Activated T-helper 1 cell treated with anti-CD3 and anti-CD28 coated beads, Interleukin-12 subunit alpha, Interleukin-12 subunit beta, Interleukin-2, Interleukin-4 antibody, amounts not matched to agents 30 ng/mL and 10 ng/mL and 1 ng/mL, durations not matched to agents 14 hours and 24 hours and 36 hours (primary cell): ENCODE data around the gene SRPRB. TPM values are rescaled to one million over a fixed set of nuclear protein-coding genes. Genes with fewer than 3 reads are reported as not detected.

ENCODE experiments used
- DNase-seq: peaks from one replicate; pipeline ENCODE4 v3.0.0; 2021; ENCODE audit warnings: low spot score
- H3K27ac Mint-ChIP-seq: one replicate; pipeline ENCODE4 v1.8.0; 2021; ENCODE audit warnings: mild to moderate bottlenecking, mixed read lengths
- H3K27me3 Mint-ChIP-seq: one replicate; pipeline ENCODE4 v1.8.0; 2022; ENCODE audit warnings: mild to moderate bottlenecking, moderate library complexity, mixed read lengths; ENCODE audit not compliant: insufficient read depth
- H3K36me3 Mint-ChIP-seq: one replicate; pipeline ENCODE4 v1.8.0; 2021; ENCODE audit warnings: low read depth, mixed read lengths
- H3K4me1 Mint-ChIP-seq: one replicate; pipeline ENCODE4 v1.8.0; 2021; ENCODE audit warnings: low read depth, mixed read lengths
- H3K4me3 Mint-ChIP-seq: one replicate; pipeline ENCODE4 v1.8.0; 2021; ENCODE audit warnings: mild to moderate bottlenecking, moderate library complexity, mixed read lengths
- H3K9me3 Mint-ChIP-seq: one replicate; pipeline ENCODE4 v1.8.0; 2021; ENCODE audit warnings: mixed read lengths
- intact Hi-C: fragments of 100-400 bp; cut with micrococcal nuclease; formaldehyde crosslinking; loops from one replicate; pipeline ENCODE4 v1.15.1; 2024
- total RNA-seq: library from RNA; stranded (reverse); gene quantifications from 2 replicates; pipeline ENCODE4 v1.2.3, GENCODE V29; 2022

Gene SRPRB
- total RNA-seq, 1 donor from 2014 or later, result 115 TPM

DNA sequence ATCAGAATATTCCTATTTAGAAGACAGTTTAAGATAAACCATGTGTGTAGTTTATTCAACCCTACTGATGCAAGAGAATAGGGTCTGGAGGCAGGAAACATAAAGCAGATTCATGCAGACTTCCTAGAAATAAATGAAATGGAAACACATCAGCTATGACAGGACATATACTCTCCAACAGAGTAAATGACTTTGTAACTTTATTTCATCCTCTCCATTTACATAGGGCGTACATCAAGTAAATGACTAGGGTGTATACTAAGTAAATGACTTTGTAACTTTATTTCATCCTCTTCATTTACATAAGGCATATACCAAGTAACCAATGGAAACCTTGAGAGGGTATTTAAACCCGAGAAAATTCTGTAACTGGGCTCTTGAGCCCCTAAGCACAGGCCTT, 17.6 kb upstream of the SRPRB start:
- H3K27me3 Mint-ChIP-seq, result peaks cover 6% of the 10 kb centered on the region
- intact Hi-C loops, result no loop called here
- DNase-seq, result no peak
- H3K27ac Mint-ChIP-seq, result no peak overlapping the region
- H3K9me3 Mint-ChIP-seq, result peaks cover 23% of the 10 kb centered on the region
- H3K4me1 Mint-ChIP-seq, result no peaks in the 10 kb centered on the region
- no peak overlapping the region for H3K4me3 Mint-ChIP-seq
- H3K36me3 Mint-ChIP-seq, result peaks cover 2% of the 10 kb centered on the region

DNA sequence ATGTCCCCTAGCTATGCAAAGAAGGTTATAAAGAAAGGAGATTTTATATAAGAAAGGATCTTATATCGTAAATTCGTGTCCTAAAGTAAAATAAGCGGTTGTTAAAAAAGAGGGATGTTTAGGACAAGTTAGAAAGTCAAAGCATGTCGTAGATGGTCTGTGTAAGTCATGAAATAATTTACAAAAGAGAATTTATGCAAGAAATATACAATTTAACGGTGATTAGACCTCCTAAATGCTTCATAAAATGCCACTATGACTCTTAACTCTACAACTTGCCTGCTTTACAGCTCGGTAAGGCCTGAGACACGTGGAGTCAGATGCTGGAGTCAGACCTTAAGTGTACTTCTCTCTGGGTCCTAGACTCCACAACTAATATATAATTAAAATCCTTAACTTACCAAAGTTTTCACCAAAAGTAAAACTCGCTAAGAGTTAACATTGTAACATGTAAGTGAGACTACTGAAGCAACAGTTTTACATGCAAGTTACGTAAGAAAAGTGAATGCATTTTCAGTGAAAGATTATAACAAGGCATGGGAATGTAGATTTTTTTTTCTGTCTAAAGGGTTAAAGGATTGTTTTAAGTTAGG, 13.3 kb upstream of the SRPRB start:
- no peaks in the 10 kb centered on the region for H3K27me3 Mint-ChIP-seq
- intact Hi-C loops, result no loop called here
- no peaks in the 10 kb centered on the region for H3K4me1 Mint-ChIP-seq
- no peak overlapping the region for H3K27ac Mint-ChIP-seq
- no peak overlapping the region for H3K4me3 Mint-ChIP-seq
- no peak for DNase-seq
- peaks cover 2% of the 10 kb centered on the region for H3K36me3 Mint-ChIP-seq
- H3K9me3 Mint-ChIP-seq, result peaks cover 25% of the 10 kb centered on the region

GRCh38 chr3:133797396-133798105, 8.1 kb upstream of the SRPRB start:
- Mint-ChIP-seq H3K27ac (no peak overlapping the region), H3K4me1 (no peaks in the 10 kb centered on the region), H3K36me3 (peaks cover 2% of the 10 kb centered on the region), H3K9me3 (peaks cover 7% of the 10 kb centered on the region), H3K27me3 (peaks cover 21% of the 10 kb centered on the region), H3K4me3 (no peak overlapping the region)
- DNase-seq, result no peak
- intact Hi-C loops, result no loop called here

DNA sequence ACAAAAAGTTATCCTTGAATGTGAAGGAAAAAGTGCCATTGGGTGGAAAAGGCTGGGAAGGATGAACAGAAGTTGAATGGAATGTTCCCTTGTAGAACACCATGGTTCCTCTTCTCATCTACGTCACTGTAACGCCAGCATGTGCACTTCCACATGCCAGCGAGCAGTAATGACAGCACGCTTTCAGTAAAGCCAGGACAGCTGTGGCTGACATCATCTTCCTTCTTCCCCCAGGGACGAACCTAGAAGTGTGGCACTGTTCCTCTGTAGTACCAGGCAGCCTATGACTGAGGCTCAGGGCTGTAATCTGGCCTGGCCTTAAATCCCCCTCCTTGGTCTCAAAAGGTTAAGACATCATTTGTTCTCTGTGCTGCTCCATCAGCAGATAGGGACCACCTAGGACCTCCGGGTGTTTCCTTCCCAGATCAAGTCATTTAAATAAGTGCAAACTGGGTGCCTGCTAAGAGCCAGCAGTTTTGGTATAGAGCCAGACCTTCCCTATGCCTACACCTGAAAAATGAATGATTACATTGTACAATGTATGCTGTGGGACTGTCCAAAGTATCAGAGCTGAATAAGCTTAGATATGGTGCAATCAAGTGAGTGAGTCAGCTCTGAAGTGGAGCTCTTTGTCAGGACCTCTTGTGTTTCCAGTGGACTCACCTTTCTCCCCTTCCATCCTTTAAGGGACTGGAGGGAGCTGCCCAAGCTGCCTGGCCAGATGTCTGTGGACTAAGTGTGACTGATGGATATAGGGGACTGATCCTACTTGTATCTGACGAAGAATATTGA, 5.6 kb upstream of the SRPRB start:
- Mint-ChIP-seq H3K27ac (no peak overlapping the region), H3K9me3 (no peaks in the 10 kb centered on the region), H3K4me1 (peaks cover 1% of the 10 kb centered on the region), H3K36me3 (no peaks in the 10 kb centered on the region), H3K4me3 (no peak overlapping the region), H3K27me3 (peaks cover 25% of the 10 kb centered on the region)
- DNase-seq, result no peak
- intact Hi-C loops, result no loop called here

DNA sequence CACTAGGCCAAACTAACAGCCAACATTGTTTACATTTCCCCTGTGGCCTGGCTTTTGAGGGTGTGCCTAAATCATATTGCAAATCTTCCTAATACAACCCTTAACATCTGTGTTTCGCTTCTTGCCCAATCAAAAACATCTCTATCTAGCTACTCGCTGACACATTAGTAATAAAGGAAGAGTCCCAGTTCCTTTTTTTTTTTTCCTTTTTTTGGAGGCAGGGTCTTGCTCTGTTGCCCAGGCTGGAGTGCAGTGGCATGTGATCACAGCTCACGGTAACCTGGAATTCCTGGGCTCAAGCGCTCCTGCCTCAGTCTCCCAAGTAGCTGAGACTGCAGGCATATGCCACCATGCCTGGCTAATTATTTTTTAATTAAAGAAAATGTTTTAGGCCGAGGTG, 2.1 kb upstream of the SRPRB start:
- H3K27me3 Mint-ChIP-seq, result peaks cover 19% of the 10 kb centered on the region
- no peak overlapping the region for H3K27ac Mint-ChIP-seq
- H3K4me1 Mint-ChIP-seq, result peaks cover 28% of the 10 kb centered on the region
- DNase-seq, result no peak
- intact Hi-C loops, result no loop called here
- H3K36me3 Mint-ChIP-seq, result peaks cover 14% of the 10 kb centered on the region
- H3K4me3 Mint-ChIP-seq, result no peak overlapping the region
- no peaks in the 10 kb centered on the region for H3K9me3 Mint-ChIP-seq

- intact Hi-C loops, result loop anchor here (1.0 to 5.0 kb wide), 10 partner anchors 13 to 1388 kb away; partner anchors contain the start of genes CDV3, CEP63, DNAJC13 and NPHP3
These were observed 719 bp upstream of the SRPRB start for GRCh38 chr3:133804896-133805295.

GRCh38 chr3:133805384-133805701, 272 bp upstream of the SRPRB start:
- peaks cover 11% of the 10 kb centered on the region for H3K27me3 Mint-ChIP-seq
- intact Hi-C loops, result loop anchor here (1.0 to 5.0 kb wide), 10 partner anchors 13 to 1388 kb away; partner anchors contain the start of genes CDV3, CEP63, DNAJC13 and NPHP3
- DNase-seq, result no peak
- H3K36me3 Mint-ChIP-seq, result peaks cover 25% of the 10 kb centered on the region
- H3K27ac Mint-ChIP-seq, result peak overlapping the region; percentile 95
- peak overlapping the region; percentile 99 for H3K4me3 Mint-ChIP-seq
- H3K9me3 Mint-ChIP-seq, result no peaks in the 10 kb centered on the region
- peaks cover 28% of the 10 kb centered on the region for H3K4me1 Mint-ChIP-seq

More at GRCh38 chr3:133804896-133805295, 719 bp upstream of the SRPRB start:
- Mint-ChIP-seq H3K27ac (peak overlapping the region; percentile 95), H3K4me3 (peak overlapping the region; percentile 99), H3K4me1 (peaks cover 28% of the 10 kb centered on the region), H3K36me3 (peaks cover 21% of the 10 kb centered on the region), H3K9me3 (no peaks in the 10 kb centered on the region), H3K27me3 (peaks cover 15% of the 10 kb centered on the region)
- no peak for DNase-seq

- intact Hi-C loops, result no loop called here
- Mint-ChIP-seq H3K9me3 (no peaks in the 10 kb centered on the region), H3K36me3 (peaks cover 47% of the 10 kb centered on the region), H3K4me3 (no peak overlapping the region), H3K27ac (no peak overlapping the region), H3K27me3 (no peaks in the 10 kb centered on the region), H3K4me1 (peaks cover 13% of the 10 kb centered on the region)
- no peak for DNase-seq
These were observed 7.3 kb downstream of the SRPRB start for GRCh38 chr3:133812872-133813271.

GRCh38 chr3:133815386-133815785, 9.8 kb downstream of the SRPRB start:
- intact Hi-C loops, result no loop called here
- no peak overlapping the region for H3K27ac Mint-ChIP-seq

DNA sequence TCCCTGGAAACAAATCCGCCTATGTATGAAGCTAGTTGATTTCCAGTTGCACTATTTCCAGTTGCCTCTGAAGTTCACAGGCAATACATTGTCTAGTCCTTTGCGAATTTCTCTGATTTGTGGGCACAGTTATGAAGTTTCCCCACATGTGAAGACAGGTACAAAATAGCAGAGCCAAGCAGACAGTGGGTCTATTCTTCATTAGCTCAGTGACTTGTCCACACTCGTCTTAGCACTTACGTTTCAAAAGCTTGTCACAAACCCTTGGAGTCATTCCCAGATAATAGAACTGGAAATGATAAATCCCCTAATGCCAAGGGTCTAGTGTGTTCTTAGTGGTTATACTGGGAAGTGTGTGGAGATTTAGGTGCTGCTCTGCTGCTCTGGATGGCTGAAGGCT, 14.5 kb downstream of the SRPRB start:
- Mint-ChIP-seq H3K4me3 (no peak overlapping the region), H3K27me3 (no peaks in the 10 kb centered on the region), H3K4me1 (peaks cover 3% of the 10 kb centered on the region), H3K27ac (no peak overlapping the region), H3K9me3 (no peaks in the 10 kb centered on the region), H3K36me3 (peaks cover 47% of the 10 kb centered on the region)
- DNase-seq, result no peak
- intact Hi-C loops, result no loop called here

More at GRCh38 chr3:133815386-133815785, 9.8 kb downstream of the SRPRB start:
- Mint-ChIP-seq H3K4me1 (peaks cover 8% of the 10 kb centered on the region), H3K4me3 (no peak overlapping the region), H3K9me3 (no peaks in the 10 kb centered on the region), H3K27me3 (no peaks in the 10 kb centered on the region), H3K36me3 (peaks cover 43% of the 10 kb centered on the region)
- DNase-seq, result no peak

- DNase-seq, result no peak
- intact Hi-C loops, result no loop called here
- H3K9me3 Mint-ChIP-seq, result no peaks in the 10 kb centered on the region
- peaks cover 43% of the 10 kb centered on the region for H3K36me3 Mint-ChIP-seq
- H3K27ac Mint-ChIP-seq, result no peak overlapping the region
- H3K27me3 Mint-ChIP-seq, result no peaks in the 10 kb centered on the region
- H3K4me3 Mint-ChIP-seq, result no peak overlapping the region
- no peaks in the 10 kb centered on the region for H3K4me1 Mint-ChIP-seq
These were observed 15.5 kb downstream of the SRPRB start for GRCh38 chr3:133820889-133821675.

GRCh38 chr3:133821767-133822638, 16.4 kb downstream of the SRPRB start:
- Mint-ChIP-seq H3K4me1 (no peaks in the 10 kb centered on the region), H3K27ac (no peak overlapping the region), H3K9me3 (no peaks in the 10 kb centered on the region), H3K4me3 (no peak overlapping the region), H3K27me3 (no peaks in the 10 kb centered on the region), H3K36me3 (peaks cover 45% of the 10 kb centered on the region)
- no peak for DNase-seq
- intact Hi-C loops, result no loop called here
